ENCODE data around the gene WBP2. TPM values are rescaled to one million over a fixed set of nuclear protein-coding genes. Genes with fewer than 3 reads are reported as not detected.
A peak's percentile ranks its signal among the peaks of the same experiment; 100 is the strongest.

WBP2 gene
- total RNA-seq, 4 donors from 2014 or later, result 24.9 to 44.2 (median 36.9) TPM

DNA sequence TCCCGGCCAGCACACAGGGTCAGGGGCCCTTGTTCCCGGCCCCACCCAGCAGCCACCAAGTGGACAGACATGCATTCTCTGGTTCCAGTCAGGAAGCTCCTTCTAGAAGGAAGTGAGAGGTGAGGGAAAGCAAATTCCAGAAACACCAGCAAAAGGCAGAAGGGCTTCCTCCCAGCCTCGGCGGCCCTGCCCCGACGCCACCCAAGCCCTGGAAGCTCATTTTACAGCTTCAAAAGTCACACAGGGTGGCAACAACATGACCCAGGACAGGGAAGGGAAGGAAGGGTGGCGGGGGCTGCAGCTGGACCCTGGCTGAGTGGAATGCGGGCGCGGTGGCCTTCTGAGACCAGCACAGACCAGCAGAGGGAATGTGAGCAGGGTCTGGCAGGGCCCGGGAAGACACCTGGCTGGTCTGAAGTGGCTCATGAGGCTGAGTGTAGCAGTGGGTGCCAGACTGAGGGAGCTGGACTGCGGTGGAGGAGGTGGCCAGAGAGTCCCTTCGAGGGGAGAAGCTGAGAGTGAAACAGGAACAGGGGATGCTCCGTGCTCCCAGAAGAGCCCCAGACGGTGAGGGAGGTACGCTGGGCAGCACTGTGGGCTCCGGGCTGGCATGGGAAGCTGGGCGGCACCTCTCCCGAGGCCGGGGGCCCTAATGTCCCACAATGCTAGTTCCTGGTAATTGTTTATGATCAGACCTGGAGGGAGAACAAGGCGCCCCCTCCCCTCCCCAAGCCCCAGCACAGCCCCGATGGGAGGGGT is 9.0 kb downstream of the WBP2 start:
- 75 to 88% methylated on average over 15 to 19 of the region's 22 CpGs for WGBS, 2 donors
- H3K4me1 ChIP-seq, result peaks cover 26 to 94% (median 56%) of the 10 kb centered on the region in 3 donors
- H3K36me3 ChIP-seq, result peaks cover 41 to 60% (median 43%) of the 10 kb centered on the region in 3 donors
- H3K9me3 ChIP-seq, result no peaks in the 10 kb centered on the region
- intact Hi-C loops (cut with DNase I), result no loop called here
- H3K4me3 ChIP-seq, result no peak overlapping the region
- H3K27me3 ChIP-seq, result no peaks in the 10 kb centered on the region
- DNase-seq, result no peak
- TF ChIP-seq, protein P1, sequence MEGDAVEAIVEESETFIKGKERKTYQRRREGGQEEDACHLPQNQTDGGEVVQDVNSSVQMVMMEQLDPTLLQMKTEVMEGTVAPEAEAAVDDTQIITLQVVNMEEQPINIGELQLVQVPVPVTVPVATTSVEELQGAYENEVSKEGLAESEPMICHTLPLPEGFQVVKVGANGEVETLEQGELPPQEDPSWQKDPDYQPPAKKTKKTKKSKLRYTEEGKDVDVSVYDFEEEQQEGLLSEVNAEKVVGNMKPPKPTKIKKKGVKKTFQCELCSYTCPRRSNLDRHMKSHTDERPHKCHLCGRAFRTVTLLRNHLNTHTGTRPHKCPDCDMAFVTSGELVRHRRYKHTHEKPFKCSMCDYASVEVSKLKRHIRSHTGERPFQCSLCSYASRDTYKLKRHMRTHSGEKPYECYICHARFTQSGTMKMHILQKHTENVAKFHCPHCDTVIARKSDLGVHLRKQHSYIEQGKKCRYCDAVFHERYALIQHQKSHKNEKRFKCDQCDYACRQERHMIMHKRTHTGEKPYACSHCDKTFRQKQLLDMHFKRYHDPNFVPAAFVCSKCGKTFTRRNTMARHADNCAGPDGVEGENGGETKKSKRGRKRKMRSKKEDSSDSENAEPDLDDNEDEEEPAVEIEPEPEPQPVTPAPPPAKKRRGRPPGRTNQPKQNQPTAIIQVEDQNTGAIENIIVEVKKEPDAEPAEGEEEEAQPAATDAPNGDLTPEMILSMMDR (IDR thresholded peaks at IDR 0.05), result no peak
- no peak for TF ChIP-seq POLR2A (IDR thresholded peaks at IDR 0.05)
- peak overlapping the region; percentile 90 to 95 (median 92) for H3K27ac ChIP-seq

DNA sequence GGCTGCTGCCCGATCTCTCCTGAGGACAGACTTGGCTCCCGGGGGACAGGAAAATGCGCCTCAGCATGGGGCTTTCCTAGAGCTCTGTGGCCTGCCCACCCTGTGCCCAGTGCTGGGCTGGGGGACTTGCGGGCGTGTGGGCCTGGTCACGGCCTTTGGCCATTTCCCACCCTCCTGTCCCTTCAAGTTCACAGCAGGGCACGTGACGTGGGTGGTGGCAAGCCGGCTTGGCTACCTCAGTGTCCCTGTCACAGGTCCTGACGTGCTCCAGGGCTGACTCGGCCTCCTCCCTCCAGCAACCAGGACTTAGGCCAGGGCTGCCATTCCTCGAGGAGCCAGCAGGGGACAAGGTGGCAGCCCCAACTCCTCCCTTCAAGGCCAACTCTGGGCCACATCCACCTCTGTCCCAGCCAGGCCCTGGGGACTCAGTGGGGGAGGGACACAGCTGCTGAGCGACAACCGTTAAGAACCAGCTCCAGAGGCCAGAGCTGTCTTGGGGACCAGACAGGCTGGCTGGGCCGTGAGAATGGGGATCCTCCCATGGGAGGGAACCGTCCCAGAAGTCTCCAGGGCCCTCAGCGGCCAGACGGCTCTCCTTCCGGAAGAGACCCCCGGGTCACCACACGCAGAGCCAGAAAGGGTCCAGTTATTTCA is 9.9 kb downstream of the WBP2 start:
- H3K27me3 ChIP-seq, result no peaks in the 10 kb centered on the region
- intact Hi-C loops (cut with DNase I), result no loop called here
- TF ChIP-seq, protein P1 (IDR thresholded peaks at IDR 0.05), result peak; percentile 76 to 99 (median 93)
- TF ChIP-seq POLR2A (IDR thresholded peaks at IDR 0.05), result peak in 1 of 4 donors; percentile 9
- peaks cover 34 to 58% (median 36%) of the 10 kb centered on the region in 3 donors for H3K36me3 ChIP-seq
- 10 to 26% methylated on average over 7 to 8 of the region's 21 CpGs for WGBS, 2 donors
- H3K9me3 ChIP-seq, result no peaks in the 10 kb centered on the region
- H3K4me3 ChIP-seq, result peak overlapping the region in 2 of 4 donors; percentile 40 to 59
- peak overlapping the region; percentile 90 to 95 (median 92) for H3K27ac ChIP-seq
- no peak for DNase-seq
- peaks cover 26 to 84% (median 56%) of the 10 kb centered on the region in 3 donors for H3K4me1 ChIP-seq

GRCh38 chr17:75844530-75845057 is 10.5 kb downstream of the WBP2 start:
- intact Hi-C loops (cut with DNase I), result no loop called here
- no CpG with 5 or more reads among the region's 14 CpGs for WGBS, 2 donors
- DNase-seq, result no peak
- Histone ChIP-seq H3K9me3 (no peaks in the 10 kb centered on the region), H3K4me3 (peak overlapping the region; percentile 3 to 59 (median 40)), H3K27me3 (no peaks in the 10 kb centered on the region), H3K27ac (peak overlapping the region; percentile 90 to 95 (median 92)), H3K4me1 (peaks cover 26 to 79% (median 51%) of the 10 kb centered on the region in 3 donors), H3K36me3 (peaks cover 30 to 58% (median 30%) of the 10 kb centered on the region in 3 donors)
- TF ChIP-seq, protein P1 (IDR thresholded peaks at IDR 0.05), result no peak
- no peak for TF ChIP-seq POLR2A (IDR thresholded peaks at IDR 0.05)

- TF ChIP-seq POLR2A (IDR thresholded peaks at IDR 0.05), result peak in 1 of 4 donors; percentile 69
- TF ChIP-seq, protein P1 (IDR thresholded peaks at IDR 0.05), result no peak
- no peaks in the 10 kb centered on the region for H3K27me3 ChIP-seq
- intact Hi-C loops (cut with DNase I), result no loop called here
- H3K9me3 ChIP-seq, result no peaks in the 10 kb centered on the region
- H3K27ac ChIP-seq, result peak within 1 kb of the TSS; percentile 90 to 95 (median 92)
- 90% methylated on average over 2 of the region's 35 CpGs; no CpG with 5 or more reads in 1 of the 2 donors for WGBS, 2 donors
- H3K36me3 ChIP-seq, result peaks cover 24 to 58% (median 24%) of the 10 kb centered on the region in 3 donors
- DNase-seq, result no peak
- H3K4me3 ChIP-seq, result peak within 1 kb of the TSS; percentile 3 to 59 (median 40)
- peaks cover 26 to 71% (median 44%) of the 10 kb centered on the region in 3 donors for H3K4me1 ChIP-seq
Measured at GRCh38 chr17:75843577-75844529, 11.3 kb downstream of the WBP2 start, which contains the start of gene UNC13D. Gene UNC13D (minus strand): TSS chr17:75844404. CDS start chr17:75844337, 67 bp downstream.
